Panc1 (cell line): ENCODE results near the gene NDST1. TPM values are rescaled to one million over a fixed set of nuclear protein-coding genes. Genes with fewer than 3 reads are reported as not detected.

Experiments
- ATAC-seq: fragments of 200-7000 bp; cut with Tn5 transposase; 2 replicates; pipeline ENCODE4 v1.9.1; 2020; ENCODE audit warnings: mild to moderate bottlenecking, moderate library complexity
- BruUV-seq: library from RNA; stranded (reverse); fragments of 400-500 nt; replicated peaks from 2 replicates; lab custom pipeline; 2021; lab: Mats Ljungman, UMichigan
- CTCF ChIA-PET: fragments of 300-600 bp; sonication (Branson Sonifier 250); formaldehyde crosslinking; loops from one replicate; lab custom pipeline; 2022; ENCODE audit warnings: antibody characterized with exemption; lab: Charles Lee
- POLR2A ChIA-PET: fragments of 300-600 bp; sonication (Branson Sonifier 250); formaldehyde crosslinking; loops from one replicate; lab custom pipeline; 2022; ENCODE audit warnings: antibody characterized with exemption; lab: Charles Lee
- DNase-seq: peaks from one replicate; pipeline ENCODE4 v3.0.0-alpha.2; 2010; ENCODE audit warnings: low read depth, low spot score
- H3K27ac ChIP-seq: 2 replicates; pipeline ENCODE4 v1.5.1; 2011; ENCODE audit warnings: mild to moderate bottlenecking, low read length, inconsistent platforms
- H3K27me3 ChIP-seq: fragments of 200-500 bp; sonication (Bioruptor generic); 2 replicates; pipeline ENCODE4 v1.6.0; 2014; ENCODE audit warnings: low read length, inconsistent platforms; ENCODE audit not compliant: control insufficient read depth, insufficient read depth
- H3K36me3 ChIP-seq: fragments of 200-500 bp; sonication (Bioruptor generic); 2 replicates; pipeline ENCODE4 v1.5.1; 2014; ENCODE audit warnings: inconsistent platforms, mild to moderate bottlenecking, low read length, moderate library complexity; ENCODE audit not compliant: control insufficient read depth, insufficient read depth
- H3K4me1 ChIP-seq: 2 replicates; pipeline ENCODE4 v1.5.1; 2011; ENCODE audit warnings: inconsistent platforms, mild to moderate bottlenecking, low read length, moderate library complexity; ENCODE audit not compliant: control insufficient read depth, insufficient read depth
- H3K4me3 ChIP-seq, 2 experiments: 2 replicates each; pipeline ENCODE4 v1.5.1; 2011 to 2012; ENCODE audit warnings: low read depth in 2 of 2, low read length in 2 of 2, mild to moderate bottlenecking in 2 of 2, inconsistent platforms in 1 of 2, moderate library complexity in 1 of 2
- H3K9me3 ChIP-seq: fragments of 200-500 bp; sonication (Bioruptor generic); 2 replicates; pipeline ENCODE4 v1.5.1; 2014; ENCODE audit warnings: low read depth, mild to moderate bottlenecking, inconsistent platforms, low read length, moderate library complexity; ENCODE audit not compliant: control insufficient read depth, insufficient read depth
- CTCF ChIP-seq: fragments of 450-650 bp; IDR thresholded peaks from 2 replicates; pipeline ENCODE4 v1.5.1; 2017; ENCODE audit warnings: mild to moderate bottlenecking
- POLR2AphosphoS5 ChIP-seq: IDR thresholded peaks from 2 replicates; pipeline ENCODE4 v1.6.1; 2012; ENCODE audit warnings: mild to moderate bottlenecking, low read depth, low read length, moderate library complexity
- REST ChIP-seq, 2 experiments: IDR thresholded peaks; 2 replicates each; pipeline ENCODE4 v1.6.1; 2011 to 2012; ENCODE audit warnings: low read depth in 2 of 2, control low read depth in 1 of 2, low read length in 1 of 2, mild to moderate bottlenecking in 1 of 2, moderate library complexity in 1 of 2; ENCODE audit not compliant: insufficient read depth in 1 of 2
- SIN3A ChIP-seq: IDR thresholded peaks from 2 replicates; pipeline ENCODE4 v1.6.1; 2012; ENCODE audit warnings: low read depth, mild to moderate bottlenecking, low read length, moderate library complexity, borderline replicate concordance; ENCODE audit not compliant: insufficient read depth
- TCF7L2 ChIP-seq: IDR thresholded peaks from 2 replicates; pipeline ENCODE4 v1.6.1; 2011; ENCODE audit warnings: mild to moderate bottlenecking, low read depth, low read length, inconsistent platforms
- in situ Hi-C: cut with HindIII; loops from 2 replicates; pipeline ENCODE4 v1.10.0; 2016; ENCODE audit warnings: low sequenced_read_pairs, low pct_unique_long_range_greater_than_20kb
- intact Hi-C: fragments of 100-400 bp; cut with micrococcal nuclease; formaldehyde crosslinking; loops from one replicate; pipeline ENCODE4 v1.10.0; 2022; ENCODE audit not compliant: unreplicated experiment
- total RNA-seq: library from RNA; stranded (reverse); gene quantifications from one replicate; pipeline ENCODE4 v1.2.1, GENCODE V29; 2021; ENCODE audit not compliant: unreplicated experiment

Gene NDST1
- total RNA-seq, 1 experiment from 2014 or later: 142 TPM

GRCh38 chr5:150587016-150587415 is 79.1 kb downstream of the NDST1 start:
- in situ Hi-C loops: no loop called here
- no peak for DNase-seq
- no peak for ATAC-seq
- Histone ChIP-seq H3K36me3 (no peaks in the 10 kb centered on the region), H3K4me1 (no peaks in the 10 kb centered on the region), H3K9me3 (no peaks in the 10 kb centered on the region), H3K27me3 (no peaks in the 10 kb centered on the region), H3K4me3 (no peak overlapping the region), H3K27ac (no peak overlapping the region)
- BruUV-seq: no TSS peak
- intact Hi-C loops: no loop called here
- ChIA-PET CTCF (no interaction called here), POLR2A (no interaction called here)
- no peak for TF ChIP-seq CTCF
- no peak for TF ChIP-seq TCF7L2
- no peak for TF ChIP-seq SIN3A
- no peak for TF ChIP-seq POLR2AphosphoS5
- no peak for TF ChIP-seq REST (IDR thresholded peaks at IDR 0.05; ENCODE audit: insufficient read depth in 1 of 2, low read depth in 2 of 2, low read length in 1 of 2)

GRCh38 chr5:150587856-150588595 is 80.1 kb downstream of the NDST1 start:
- Histone ChIP-seq H3K4me1 (no peaks in the 10 kb centered on the region), H3K9me3 (no peaks in the 10 kb centered on the region), H3K27ac (no peak overlapping the region), H3K27me3 (no peaks in the 10 kb centered on the region), H3K4me3 (no peak overlapping the region), H3K36me3 (no peaks in the 10 kb centered on the region)
- in situ Hi-C loops: no loop called here
- ChIA-PET POLR2A (no interaction called here), CTCF (no interaction called here)
- DNase-seq (no peak), ATAC-seq (no peak)
- intact Hi-C loops: no loop called here
- BruUV-seq: no TSS peak
- TF ChIP-seq TCF7L2 (no peak), REST (IDR thresholded peaks at IDR 0.05; ENCODE audit: insufficient read depth in 1 of 2, low read depth in 2 of 2, low read length in 1 of 2) (no peak), SIN3A (no peak), POLR2AphosphoS5 (no peak), CTCF (no peak)
